GM12801 (cell line): ENCODE data around the gene NHS.

Experiments
- CTCF ChIP-seq: IDR thresholded peaks from one replicate; pipeline ENCODE4 v1.5.1; 2011; ENCODE audit warnings: control low read depth; ENCODE audit not compliant: insufficient read length; ENCODE audit errors: extremely low read depth

NHS gene

GRCh38 chrX:17774053-17774452 is 399.1 kb downstream of the NHS start:
- no peak for TF ChIP-seq CTCF

- no peak for TF ChIP-seq CTCF
Observed at GRCh38 chrX:17778997-17779396, 404.0 kb downstream of the NHS start.

- TF ChIP-seq CTCF = no peak
Observed at GRCh38 chrX:17779434-17779833, 404.4 kb downstream of the NHS start.
